Measurements from ENCODE around the gene GHR.

The GHR gene

DNA sequence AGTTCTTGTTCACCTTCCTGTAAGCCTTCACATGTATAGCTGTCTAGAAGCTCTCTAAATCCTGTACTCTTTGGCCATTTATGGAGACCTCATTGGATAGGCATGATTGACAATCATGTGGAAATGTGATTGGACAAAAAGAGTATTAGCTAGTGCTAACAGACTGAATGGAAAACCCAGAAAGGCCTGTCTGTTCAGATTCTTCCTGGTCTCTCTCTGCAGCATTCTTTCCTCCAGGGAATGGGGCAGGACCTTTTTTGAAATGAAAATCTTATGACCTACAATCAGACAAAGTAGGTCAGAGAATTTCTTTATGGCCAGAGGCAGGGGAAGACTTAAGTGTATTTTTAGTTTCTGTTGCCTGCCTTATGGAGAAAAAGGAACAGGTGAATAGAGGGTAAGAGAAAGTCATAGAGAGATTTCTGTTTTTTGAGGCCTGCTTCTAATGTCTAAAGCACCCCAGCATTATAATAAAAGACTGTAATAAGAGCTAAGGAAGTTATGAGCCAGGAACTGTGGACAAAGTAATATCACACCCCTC, 181.0 kb downstream of the GHR start:
- H3K9me3 ChIP-seq (ENCODE audit: insufficient read depth, low read depth, low read length) = no peaks in the 10 kb centered on the region
- no peaks in the 10 kb centered on the region for H3K27me3 ChIP-seq (ENCODE audit: insufficient read depth, low read length)
- no peak overlapping the region for H3K27ac ChIP-seq (ENCODE audit: low read depth, low read length)
- H3K9ac ChIP-seq (ENCODE audit: low read depth, low read length) = no peak overlapping the region
- H3K36me3 ChIP-seq (ENCODE audit: insufficient read depth, low read length) = no peaks in the 10 kb centered on the region
- no peak overlapping the region for H3K4me3 ChIP-seq (ENCODE audit: low read length)
- no peaks in the 10 kb centered on the region for H3K4me1 ChIP-seq (ENCODE audit: insufficient read depth, low read length)

DNA sequence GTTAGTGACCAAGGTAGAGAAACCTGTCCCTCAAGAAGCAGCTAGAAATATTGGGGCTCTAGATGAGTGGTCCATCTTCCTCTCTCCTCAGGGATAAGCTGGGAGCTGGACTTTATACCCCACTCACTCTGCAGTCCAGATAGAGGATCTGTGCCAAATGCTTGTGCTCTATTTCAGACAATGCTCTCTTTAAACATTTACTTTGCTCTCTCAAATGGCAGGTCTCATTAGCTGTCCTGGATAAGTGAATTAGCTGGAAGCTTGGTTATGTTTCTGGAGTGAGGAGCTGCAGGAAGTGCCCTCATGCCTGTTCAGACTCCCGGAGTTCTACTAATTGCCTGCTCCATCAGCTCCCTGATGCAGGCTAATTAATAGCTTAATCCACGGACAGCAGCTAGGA, 182.3 kb downstream of the GHR start:
- 97% methylated on average over 2 of the region's 2 CpGs for WGBS
- Histone ChIP-seq H3K36me3 (ENCODE audit: insufficient read depth, low read length) (no peaks in the 10 kb centered on the region), H3K27me3 (ENCODE audit: insufficient read depth, low read length) (no peaks in the 10 kb centered on the region), H3K4me1 (ENCODE audit: insufficient read depth, low read length) (no peaks in the 10 kb centered on the region), H3K9me3 (ENCODE audit: insufficient read depth, low read depth, low read length) (no peaks in the 10 kb centered on the region), H3K9ac (ENCODE audit: low read depth, low read length) (no peak overlapping the region), H3K27ac (ENCODE audit: low read depth, low read length) (no peak overlapping the region), H3K4me3 (ENCODE audit: low read length) (no peak overlapping the region)

DNA sequence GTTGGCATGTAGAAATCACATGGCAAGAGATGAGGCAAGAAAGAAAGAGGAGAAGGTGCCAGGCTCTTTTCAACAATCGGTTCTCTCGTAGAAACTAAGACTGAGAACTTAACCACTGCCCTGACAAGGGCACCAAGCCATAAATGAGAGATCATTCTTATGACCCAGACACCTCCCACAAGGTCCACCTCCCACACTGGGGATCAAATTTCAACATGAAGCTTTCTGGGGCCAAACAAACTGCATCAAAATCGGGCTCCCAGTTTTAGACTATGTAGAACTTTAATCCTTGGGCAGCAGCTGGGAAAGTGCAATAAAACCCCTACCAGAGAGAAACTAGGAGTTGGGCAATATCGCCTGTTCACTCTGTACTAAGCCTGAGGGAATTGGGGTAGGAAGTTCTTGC, 183.2 kb downstream of the GHR start:
- Histone ChIP-seq H3K9ac (ENCODE audit: low read depth, low read length) (no peak overlapping the region), H3K4me3 (ENCODE audit: low read length) (no peak overlapping the region), H3K27ac (ENCODE audit: low read depth, low read length) (no peak overlapping the region), H3K27me3 (ENCODE audit: insufficient read depth, low read length) (no peaks in the 10 kb centered on the region), H3K4me1 (ENCODE audit: insufficient read depth, low read length) (no peaks in the 10 kb centered on the region), H3K9me3 (ENCODE audit: insufficient read depth, low read depth, low read length) (no peaks in the 10 kb centered on the region), H3K36me3 (ENCODE audit: insufficient read depth, low read length) (no peaks in the 10 kb centered on the region)
- 94% methylated on average over 4 of the region's 4 CpGs for WGBS

DNA sequence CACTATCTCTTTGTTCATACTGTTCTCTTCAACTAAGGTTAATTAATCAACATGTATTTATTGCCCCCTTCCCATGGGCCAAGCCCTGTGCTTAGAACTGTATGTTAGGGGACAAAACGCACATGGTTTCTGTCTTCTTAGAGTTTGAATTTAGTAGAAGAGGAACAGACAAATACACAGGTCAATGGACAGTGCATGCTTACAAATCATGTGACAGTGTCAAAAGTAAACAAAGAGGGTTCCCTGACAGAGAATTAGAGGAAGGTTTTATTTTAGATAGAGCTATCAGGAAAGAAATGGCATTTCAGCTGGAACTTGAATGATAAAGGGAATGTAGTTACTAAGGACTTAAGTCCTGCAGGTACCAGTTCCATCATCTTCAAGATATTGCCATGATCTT, 188.2 kb downstream of the GHR start:
- no peak overlapping the region for H3K27ac ChIP-seq (ENCODE audit: low read depth, low read length)
- no peaks in the 10 kb centered on the region for H3K36me3 ChIP-seq (ENCODE audit: insufficient read depth, low read length)
- no peaks in the 10 kb centered on the region for H3K9me3 ChIP-seq (ENCODE audit: insufficient read depth, low read depth, low read length)
- no peak overlapping the region for H3K9ac ChIP-seq (ENCODE audit: low read depth, low read length)
- WGBS = 89% methylated on average over 1 of the region's 1 CpG
- no peak overlapping the region for H3K4me3 ChIP-seq (ENCODE audit: low read length)
- no peaks in the 10 kb centered on the region for H3K27me3 ChIP-seq (ENCODE audit: insufficient read depth, low read length)
- H3K4me1 ChIP-seq (ENCODE audit: insufficient read depth, low read length) = no peaks in the 10 kb centered on the region; the same call in 1 of the 2 replicates

DNA sequence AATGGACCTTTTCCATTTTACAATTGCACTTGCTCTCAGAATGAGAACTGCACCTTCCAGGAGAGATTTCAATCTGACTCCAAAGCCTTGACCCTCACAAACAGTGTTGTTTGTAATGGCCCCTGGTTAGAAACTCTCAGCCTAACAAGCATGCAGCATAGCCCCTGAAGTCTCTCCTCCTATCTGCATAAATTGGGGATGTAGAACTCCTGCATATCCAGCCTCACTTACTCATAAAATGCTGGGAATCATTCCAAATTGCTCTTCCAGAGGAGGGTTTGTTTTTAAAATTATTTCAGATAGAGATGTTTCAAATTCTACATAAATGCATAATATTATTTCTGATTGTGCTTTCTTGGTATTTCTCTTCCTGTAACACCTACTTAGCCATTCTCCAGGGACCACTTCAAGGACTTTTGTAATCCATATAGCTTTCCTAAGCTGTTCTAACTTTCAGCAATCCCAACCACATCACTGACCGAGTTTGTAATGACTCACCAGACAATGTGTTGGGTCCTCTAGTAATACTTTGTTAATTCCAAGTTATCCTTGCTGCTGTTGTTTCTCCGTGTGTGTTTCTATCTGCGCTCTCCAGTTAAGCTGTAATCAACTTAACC, 189.6 kb downstream of the GHR start:
- H3K27ac ChIP-seq (ENCODE audit: low read depth, low read length) = no peak overlapping the region
- H3K4me1 ChIP-seq (ENCODE audit: insufficient read depth, low read length) = no peaks in the 10 kb centered on the region; the same call in 1 of the 2 replicates
- 91% methylated on average over 3 of the region's 3 CpGs for WGBS
- no peaks in the 10 kb centered on the region for H3K9me3 ChIP-seq (ENCODE audit: insufficient read depth, low read depth, low read length)
- H3K36me3 ChIP-seq (ENCODE audit: insufficient read depth, low read length) = no peaks in the 10 kb centered on the region
- no peaks in the 10 kb centered on the region for H3K27me3 ChIP-seq (ENCODE audit: insufficient read depth, low read length)
- no peak overlapping the region for H3K4me3 ChIP-seq (ENCODE audit: low read length)
- no peak overlapping the region for H3K9ac ChIP-seq (ENCODE audit: low read depth, low read length)

DNA sequence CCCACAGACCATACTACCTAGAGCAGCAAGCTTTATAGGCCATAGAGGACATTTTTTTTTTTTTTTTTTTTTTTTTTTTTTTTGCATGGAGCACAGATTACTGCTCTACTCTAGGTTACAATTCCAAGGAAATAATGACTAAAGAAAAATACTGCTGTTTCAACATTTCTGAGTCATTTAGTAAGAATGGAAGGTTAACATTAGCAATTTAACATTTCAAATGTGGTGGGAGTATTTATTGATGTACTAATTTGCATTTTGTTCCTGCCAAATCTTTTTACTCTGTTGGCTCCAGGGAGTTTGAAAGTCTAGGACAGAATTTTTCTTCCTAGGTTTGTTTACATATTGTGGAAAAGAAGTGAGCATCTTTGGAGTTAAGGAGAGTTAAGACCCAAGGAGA, 191.3 kb downstream of the GHR start:
- Histone ChIP-seq H3K4me3 (ENCODE audit: low read length) (no peak overlapping the region), H3K9me3 (ENCODE audit: insufficient read depth, low read depth, low read length) (no peaks in the 10 kb centered on the region)

DNA sequence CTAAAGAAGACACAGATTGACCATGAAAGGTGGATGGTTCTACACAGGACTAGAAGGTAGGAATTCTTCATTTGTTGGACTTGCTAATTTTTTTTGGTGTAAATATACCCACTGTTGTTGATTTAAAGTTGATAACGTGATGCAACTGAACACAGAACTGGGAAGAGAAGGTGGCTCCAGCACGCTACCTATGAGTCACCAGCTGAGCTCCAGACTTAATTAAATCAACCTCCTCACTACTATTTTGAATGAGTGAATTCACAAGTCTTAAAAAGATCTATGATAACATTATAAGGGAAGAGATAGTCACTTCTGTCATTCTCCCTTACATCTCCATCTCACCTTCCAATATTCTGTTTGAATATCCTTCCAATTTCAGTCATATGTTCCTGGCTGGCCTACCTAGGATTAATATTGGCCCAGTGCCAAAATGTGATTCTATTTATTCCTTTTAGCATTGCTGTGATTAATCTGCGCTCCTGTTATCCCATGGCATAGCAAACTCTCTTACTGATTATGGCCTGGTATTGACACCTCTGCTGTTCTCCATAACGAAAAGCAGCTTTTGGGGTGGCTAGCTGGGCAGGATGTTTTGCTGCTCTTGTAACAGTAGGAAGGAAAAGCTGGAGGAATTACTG, 197.5 kb downstream of the GHR start:
- no peaks in the 10 kb centered on the region for H3K9me3 ChIP-seq (ENCODE audit: insufficient read depth, low read depth, low read length)
- no peaks in the 10 kb centered on the region for H3K36me3 ChIP-seq (ENCODE audit: insufficient read depth, low read length)
- WGBS = 93% methylated on average over 3 of the region's 4 CpGs
- no peaks in the 10 kb centered on the region for H3K27me3 ChIP-seq (ENCODE audit: insufficient read depth, low read length)
- H3K27ac ChIP-seq (ENCODE audit: low read depth, low read length) = no peak overlapping the region
- H3K4me3 ChIP-seq (ENCODE audit: low read length) = no peak overlapping the region
- H3K4me1 ChIP-seq (ENCODE audit: insufficient read depth, low read length) = no peaks in the 10 kb centered on the region
- H3K9ac ChIP-seq (ENCODE audit: low read depth, low read length) = no peak overlapping the region

More for the DNA sequence above, 191.3 kb downstream of the GHR start:
- no peak overlapping the region for H3K27ac ChIP-seq (ENCODE audit: low read depth, low read length)
- H3K4me1 ChIP-seq (ENCODE audit: insufficient read depth, low read length) = no peaks in the 10 kb centered on the region; the same call in 1 of the 2 replicates
- no peak overlapping the region for H3K9ac ChIP-seq (ENCODE audit: low read depth, low read length)
- no peaks in the 10 kb centered on the region for H3K27me3 ChIP-seq (ENCODE audit: insufficient read depth, low read length)
- no peaks in the 10 kb centered on the region for H3K36me3 ChIP-seq (ENCODE audit: insufficient read depth, low read length)

DNA sequence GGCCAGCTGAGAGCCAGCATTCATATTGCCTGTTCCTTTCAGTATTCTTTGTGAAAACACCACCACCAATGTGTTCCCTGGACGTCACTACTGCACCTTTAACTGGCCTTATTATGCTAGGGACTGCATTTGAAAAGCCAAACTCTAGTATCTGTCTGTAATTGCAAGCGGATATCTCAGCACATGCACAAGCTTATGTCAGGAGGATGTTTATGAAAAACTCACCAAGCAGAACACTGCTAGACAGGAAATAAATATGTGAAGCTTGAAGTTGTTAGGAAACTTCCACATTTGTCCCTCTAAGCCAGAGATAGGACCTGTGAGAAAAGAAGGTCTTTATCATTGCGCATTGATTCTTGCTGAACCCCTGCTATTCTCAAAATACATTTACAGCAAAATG, 198.0 kb downstream of the GHR start:
- no peaks in the 10 kb centered on the region for H3K9me3 ChIP-seq (ENCODE audit: insufficient read depth, low read depth, low read length)
- H3K4me3 ChIP-seq (ENCODE audit: low read length) = no peak overlapping the region
- H3K4me1 ChIP-seq (ENCODE audit: insufficient read depth, low read length) = peaks cover 3% of the 10 kb centered on the region; the same call in 1 of the 2 replicates
- H3K27me3 ChIP-seq (ENCODE audit: insufficient read depth, low read length) = no peaks in the 10 kb centered on the region
- no peak overlapping the region for H3K9ac ChIP-seq (ENCODE audit: low read depth, low read length)
- no peak overlapping the region for H3K27ac ChIP-seq (ENCODE audit: low read depth, low read length)
- WGBS = 87% methylated on average over 2 of the region's 3 CpGs
- H3K36me3 ChIP-seq (ENCODE audit: insufficient read depth, low read length) = no peaks in the 10 kb centered on the region

DNA sequence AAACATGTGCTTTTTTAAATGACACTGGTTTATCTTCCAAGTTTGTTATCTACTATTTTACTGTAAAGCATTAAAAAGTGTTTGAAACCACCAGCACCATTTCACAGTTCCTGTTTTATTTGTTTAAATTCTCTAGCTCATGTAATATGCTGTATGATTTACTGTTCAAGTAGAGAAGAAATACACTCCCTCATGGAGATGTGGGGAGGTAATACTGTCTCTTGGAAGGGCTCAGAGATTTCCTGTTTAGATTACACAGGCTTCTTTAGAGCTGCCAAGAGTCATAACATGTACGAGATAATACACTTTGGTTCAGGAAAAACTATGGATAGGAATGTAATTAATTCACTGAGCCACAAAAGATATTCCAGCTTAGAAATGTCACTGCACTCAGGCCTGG, 198.4 kb downstream of the GHR start:
- H3K4me1 ChIP-seq (ENCODE audit: insufficient read depth, low read length) = peaks cover 7% of the 10 kb centered on the region; the same call in 1 of the 2 replicates
- H3K9me3 ChIP-seq (ENCODE audit: insufficient read depth, low read depth, low read length) = no peaks in the 10 kb centered on the region
- no peak overlapping the region for H3K9ac ChIP-seq (ENCODE audit: low read depth, low read length)
- no peaks in the 10 kb centered on the region for H3K27me3 ChIP-seq (ENCODE audit: insufficient read depth, low read length)
- 83% methylated on average over 1 of the region's 1 CpG for WGBS
- no peak overlapping the region for H3K4me3 ChIP-seq (ENCODE audit: low read length)
- H3K27ac ChIP-seq (ENCODE audit: low read depth, low read length) = no peak overlapping the region
- no peaks in the 10 kb centered on the region for H3K36me3 ChIP-seq (ENCODE audit: insufficient read depth, low read length)

DNA sequence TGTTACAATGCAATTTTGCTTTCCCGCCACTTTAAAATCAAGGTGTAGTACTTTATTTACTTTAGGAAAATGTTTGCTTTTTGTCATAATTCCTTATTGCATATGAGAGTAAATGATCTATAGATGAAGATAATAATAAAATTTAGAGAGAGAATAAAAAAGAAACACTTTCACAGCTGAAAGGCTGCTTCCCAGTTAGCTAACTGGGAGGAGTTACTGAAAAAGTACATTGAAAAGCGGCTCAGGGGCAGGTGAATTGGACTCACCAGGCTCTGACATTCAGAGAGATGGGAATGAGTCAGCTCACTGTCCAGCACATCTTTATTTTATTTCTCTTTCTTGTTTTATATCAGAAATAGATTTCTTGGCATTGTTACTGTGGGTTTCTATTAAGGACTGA, 201.7 kb downstream of the GHR start:
- H3K9me3 ChIP-seq (ENCODE audit: insufficient read depth, low read depth, low read length) = no peaks in the 10 kb centered on the region
- no peaks in the 10 kb centered on the region for H3K36me3 ChIP-seq (ENCODE audit: insufficient read depth, low read length)
- H3K27ac ChIP-seq (ENCODE audit: low read depth, low read length) = no peak overlapping the region
- no peak overlapping the region for H3K9ac ChIP-seq (ENCODE audit: low read depth, low read length)
- H3K4me1 ChIP-seq (ENCODE audit: insufficient read depth, low read length) = peaks cover 9% of the 10 kb centered on the region; the same call in 1 of the 2 replicates
- 98% methylated on average over 2 of the region's 2 CpGs for WGBS
- H3K4me3 ChIP-seq (ENCODE audit: low read length) = no peak overlapping the region
- no peaks in the 10 kb centered on the region for H3K27me3 ChIP-seq (ENCODE audit: insufficient read depth, low read length)

DNA sequence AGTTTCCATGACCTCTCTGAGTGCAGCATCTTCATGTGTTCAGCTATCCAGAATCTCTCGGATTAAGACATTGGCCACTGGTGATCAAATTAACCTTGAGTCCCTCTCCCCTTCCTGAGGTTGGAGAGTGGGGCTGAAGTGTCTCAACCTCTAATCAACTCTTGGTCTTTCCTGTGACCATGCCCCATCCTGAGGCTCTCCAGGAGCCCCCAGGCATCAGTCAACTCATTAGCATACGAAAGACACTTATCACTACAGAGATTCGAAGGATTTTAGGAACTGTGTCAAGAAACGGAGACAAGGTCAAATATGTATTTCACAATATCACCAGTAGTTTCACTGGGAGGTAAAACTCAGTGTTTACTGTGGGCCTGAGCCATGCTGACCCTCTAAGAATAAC, 203.2 kb downstream of the GHR start:
- H3K4me3 ChIP-seq (ENCODE audit: low read length) = no peak overlapping the region
- H3K4me1 ChIP-seq (ENCODE audit: insufficient read depth, low read length) = peaks cover 9% of the 10 kb centered on the region
- H3K27me3 ChIP-seq (ENCODE audit: insufficient read depth, low read length) = no peaks in the 10 kb centered on the region
- WGBS = 66% methylated on average over 4 of the region's 4 CpGs
- H3K36me3 ChIP-seq (ENCODE audit: insufficient read depth, low read length) = no peaks in the 10 kb centered on the region
- no peak overlapping the region for H3K9ac ChIP-seq (ENCODE audit: low read depth, low read length)
- H3K9me3 ChIP-seq (ENCODE audit: insufficient read depth, low read depth, low read length) = no peaks in the 10 kb centered on the region
- H3K27ac ChIP-seq (ENCODE audit: low read depth, low read length) = no peak overlapping the region
